BLaER1 (cell line): ENCODE results near the gene CPT1A.

ENCODE experiments used
- H3K27ac ChIP-seq: shearing (Covaris generic); formaldehyde crosslinking; 2 replicates; pipeline ENCODE4 v1.8.1; 2022
- H3K27me3 ChIP-seq: shearing (Covaris generic); formaldehyde crosslinking; 2 replicates; pipeline ENCODE4 v1.8.1; 2022
- H3K36me3 ChIP-seq: shearing (Covaris generic); formaldehyde crosslinking; 2 replicates; pipeline ENCODE4 v1.8.1; 2022
- H3K4me1 ChIP-seq: shearing (Covaris generic); formaldehyde crosslinking; 2 replicates; pipeline ENCODE4 v1.8.1; 2022
- H3K4me2 ChIP-seq: shearing (Covaris generic); formaldehyde crosslinking; 2 replicates; pipeline ENCODE4 v1.8.1; 2022
- H3K4me3 ChIP-seq: shearing (Covaris generic); formaldehyde crosslinking; 2 replicates; pipeline ENCODE4 v1.8.1; 2022
- H3K9ac ChIP-seq: shearing (Covaris generic); formaldehyde crosslinking; 2 replicates; pipeline ENCODE4 v1.8.1; 2022
- H3K9me3 ChIP-seq: shearing (Covaris generic); formaldehyde crosslinking; 2 replicates; pipeline ENCODE4 v1.8.1; 2022
- H4K20me1 ChIP-seq: shearing (Covaris generic); formaldehyde crosslinking; 2 replicates; pipeline ENCODE4 v1.8.1; 2022
- Cebpa-rat ChIP-seq: shearing (Covaris generic); IDR thresholded peaks from 2 replicates; pipeline ENCODE4 v1.8.1; 2022

CPT1A gene

GRCh38 chr11:68751331-68751856 is 90.3 kb downstream of the CPT1A start, which contains the start of gene TESMIN:
Gene TESMIN (minus strand): TSS chr11:68751520. CDS start chr11:68750660, 860 bp downstream.
- peaks cover 62% of the 10 kb centered on the region for H3K4me1 ChIP-seq
- peaks cover 3% of the 10 kb centered on the region; the same call in 1 of the 2 replicates for H3K27me3 ChIP-seq
- H3K4me3 ChIP-seq: peak within 1 kb of the TSS; percentile 65
- peak within 1 kb of the TSS; percentile 60; the same call in 1 of the 2 replicates for H3K9ac ChIP-seq
- peak within 1 kb of the TSS; percentile 82 for H3K4me2 ChIP-seq
- peaks cover 23% of the 10 kb centered on the region for H3K36me3 ChIP-seq
- peak within 1 kb of the TSS; percentile 74 for H3K27ac ChIP-seq
- H4K20me1 ChIP-seq: no peaks in the 10 kb centered on the region
- H3K9me3 ChIP-seq: peaks cover 10% of the 10 kb centered on the region; the same call in 1 of the 2 replicates
- TF ChIP-seq Cebpa-rat: no peak

DNA sequence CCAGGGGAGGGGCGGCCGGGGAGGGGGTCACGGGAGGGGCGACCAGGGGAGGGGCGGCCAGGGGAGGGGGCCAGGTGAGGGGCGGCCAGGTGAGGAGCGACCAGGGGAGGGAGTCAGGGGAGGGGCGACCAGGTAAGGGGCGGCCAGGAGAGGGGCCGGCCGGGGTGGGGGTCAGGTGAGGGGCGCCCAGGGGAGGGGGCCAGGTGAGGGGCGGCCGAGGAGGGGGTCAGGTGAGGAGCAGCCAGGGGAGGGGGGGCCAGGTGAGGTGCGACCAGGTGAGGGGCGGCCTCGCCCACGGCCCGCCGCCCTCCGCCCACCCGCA is 90.8 kb downstream of the CPT1A start:
- peak overlapping the region; percentile 74 for H3K27ac ChIP-seq
- H3K9me3 ChIP-seq: peaks cover 10% of the 10 kb centered on the region; the same call in 1 of the 2 replicates
- peaks cover 3% of the 10 kb centered on the region; the same call in 1 of the 2 replicates for H3K27me3 ChIP-seq
- H3K9ac ChIP-seq: peak overlapping the region; percentile 60; the same call in 1 of the 2 replicates
- TF ChIP-seq Cebpa-rat: no peak
- H3K4me2 ChIP-seq: peak overlapping the region; percentile 73
- H3K4me1 ChIP-seq: peaks cover 62% of the 10 kb centered on the region
- no peaks in the 10 kb centered on the region for H4K20me1 ChIP-seq
- H3K36me3 ChIP-seq: peaks cover 23% of the 10 kb centered on the region
- H3K4me3 ChIP-seq: peak overlapping the region; percentile 65

DNA sequence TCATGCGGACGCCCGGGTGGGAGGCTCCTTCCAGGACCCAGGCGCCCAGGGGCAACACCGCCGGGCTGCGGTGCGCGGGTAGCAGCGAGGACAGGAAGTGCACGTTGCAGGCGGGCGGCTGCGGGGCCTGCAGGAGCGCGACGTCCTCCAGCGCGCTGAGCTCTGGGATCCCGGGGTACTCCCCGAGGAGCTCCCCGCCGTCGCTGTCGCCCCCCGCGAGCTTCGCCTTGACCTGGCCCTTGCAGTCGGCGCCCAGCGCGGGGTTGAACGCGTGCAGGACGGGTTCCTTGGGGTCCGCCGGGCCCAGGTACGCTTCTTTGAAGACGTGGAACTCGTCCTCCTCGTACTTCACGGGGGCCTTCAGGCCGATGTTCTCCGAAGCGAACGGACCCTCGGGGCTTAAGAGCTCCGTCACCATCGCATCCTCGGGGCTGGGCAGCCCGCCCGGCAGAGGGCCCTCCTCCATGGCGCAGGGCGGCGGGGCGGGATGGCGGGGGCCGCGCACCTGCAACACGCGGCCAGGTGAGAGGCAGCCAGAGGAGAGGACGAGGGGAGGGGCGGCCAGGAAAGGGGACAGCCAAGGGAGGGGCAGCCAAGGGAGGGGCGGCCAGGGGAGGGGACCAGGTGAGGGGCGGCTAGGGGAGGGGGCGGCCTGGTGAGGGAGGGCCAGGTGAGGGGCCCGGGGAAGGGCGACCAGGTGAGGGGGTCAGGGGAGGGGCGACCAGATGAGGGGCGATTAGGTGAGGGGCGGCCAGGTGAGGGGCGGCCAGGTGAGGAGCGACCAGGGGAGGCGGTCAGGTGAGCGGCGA is 91.3 kb downstream of the CPT1A start:
- H3K27me3 ChIP-seq: peaks cover 3% of the 10 kb centered on the region; the same call in 1 of the 2 replicates
- TF ChIP-seq Cebpa-rat: no peak
- H3K9me3 ChIP-seq: peaks cover 10% of the 10 kb centered on the region; the same call in 1 of the 2 replicates
- H3K4me1 ChIP-seq: peaks cover 62% of the 10 kb centered on the region
- H3K36me3 ChIP-seq: peaks cover 25% of the 10 kb centered on the region
- 0 out of 2 replicates have a peak overlapping the region, but pooled peaks have one; percentile 6 for H3K9ac ChIP-seq
- no peaks in the 10 kb centered on the region for H4K20me1 ChIP-seq
- H3K27ac ChIP-seq: peak overlapping the region; percentile 15; the same call in 1 of the 2 replicates
- H3K4me2 ChIP-seq: peak overlapping the region; percentile 82
- peak overlapping the region; percentile 52 for H3K4me3 ChIP-seq

GRCh38 chr11:68749229-68750123 is 92.2 kb downstream of the CPT1A start:
- H3K27ac ChIP-seq: peak overlapping the region; percentile 15; the same call in 1 of the 2 replicates
- peaks cover 56% of the 10 kb centered on the region for H3K4me1 ChIP-seq
- H3K36me3 ChIP-seq: peaks cover 30% of the 10 kb centered on the region
- H3K9ac ChIP-seq: 0 out of 2 replicates have a peak overlapping the region, but pooled peaks have one; percentile 6
- H3K4me3 ChIP-seq: peak overlapping the region; percentile 52
- H3K9me3 ChIP-seq: peaks cover 10% of the 10 kb centered on the region; the same call in 1 of the 2 replicates
- TF ChIP-seq Cebpa-rat: no peak
- H4K20me1 ChIP-seq: no peaks in the 10 kb centered on the region
- H3K27me3 ChIP-seq: peaks cover 3% of the 10 kb centered on the region; the same call in 1 of the 2 replicates
- peak overlapping the region; percentile 82 for H3K4me2 ChIP-seq

- peaks cover 32% of the 10 kb centered on the region for H3K36me3 ChIP-seq
- H3K4me1 ChIP-seq: peaks cover 42% of the 10 kb centered on the region
- H3K4me3 ChIP-seq: no peak overlapping the region
- H4K20me1 ChIP-seq: no peaks in the 10 kb centered on the region
- H3K27me3 ChIP-seq: peaks cover 3% of the 10 kb centered on the region; the same call in 1 of the 2 replicates
- no peak overlapping the region for H3K4me2 ChIP-seq
- H3K9me3 ChIP-seq: no peaks in the 10 kb centered on the region
- no peak overlapping the region for H3K27ac ChIP-seq
- no peak overlapping the region for H3K9ac ChIP-seq
- TF ChIP-seq Cebpa-rat: no peak
These were observed 93.7 kb downstream of the CPT1A start for GRCh38 chr11:68748061-68748460.

DNA sequence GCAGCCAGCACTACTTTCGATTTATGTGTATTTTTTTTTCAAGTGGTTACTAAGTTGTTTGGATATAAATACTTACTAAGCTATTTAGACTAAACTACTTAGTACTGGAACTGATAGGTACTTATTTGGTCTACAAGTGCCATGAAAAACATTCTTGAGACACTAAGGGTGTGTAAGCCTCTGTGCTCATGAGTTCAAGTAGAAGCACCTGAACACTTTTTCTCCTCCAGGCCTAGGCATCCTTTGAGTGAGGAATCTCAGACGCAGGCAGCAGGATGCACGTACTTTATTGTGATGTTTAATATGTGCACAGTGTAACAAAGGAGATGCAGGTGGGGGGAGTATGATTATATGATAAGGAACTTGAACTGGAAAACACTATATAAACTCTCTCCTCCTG is 98.2 kb downstream of the CPT1A start:
- H3K4me1 ChIP-seq: peaks cover 17% of the 10 kb centered on the region
- H3K27ac ChIP-seq: no peak overlapping the region
- H3K36me3 ChIP-seq: peaks cover 44% of the 10 kb centered on the region
- no peak overlapping the region for H3K4me3 ChIP-seq
- H3K27me3 ChIP-seq: no peaks in the 10 kb centered on the region
- no peaks in the 10 kb centered on the region for H4K20me1 ChIP-seq
- no peak overlapping the region for H3K9ac ChIP-seq
- no peak overlapping the region for H3K4me2 ChIP-seq
- no peak for TF ChIP-seq Cebpa-rat
- no peaks in the 10 kb centered on the region for H3K9me3 ChIP-seq

DNA sequence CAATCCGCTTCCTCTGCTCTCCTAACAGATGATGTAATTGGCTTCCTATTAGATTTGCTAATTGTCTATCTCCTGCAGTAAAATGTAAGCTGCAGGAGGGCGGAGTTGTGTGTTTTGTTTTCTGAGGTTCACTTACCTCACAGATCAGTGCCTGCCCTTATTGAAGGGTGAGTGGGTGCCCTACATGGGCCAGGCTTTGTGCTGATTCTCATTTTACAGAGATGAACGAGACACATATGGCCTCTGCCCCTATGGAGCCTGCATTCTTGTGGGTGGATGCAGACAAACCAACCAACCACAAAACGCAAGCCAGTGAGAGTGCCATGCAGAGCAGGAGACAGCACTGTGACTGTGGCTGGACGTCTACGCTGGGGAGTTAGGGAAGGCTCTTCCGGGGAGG is 100.3 kb downstream of the CPT1A start:
- H3K4me3 ChIP-seq: no peak overlapping the region
- no peaks in the 10 kb centered on the region for H4K20me1 ChIP-seq
- no peaks in the 10 kb centered on the region for H3K27me3 ChIP-seq
- peaks cover 49% of the 10 kb centered on the region for H3K36me3 ChIP-seq
- H3K9me3 ChIP-seq: no peaks in the 10 kb centered on the region
- H3K9ac ChIP-seq: no peak overlapping the region
- peaks cover 22% of the 10 kb centered on the region for H3K4me1 ChIP-seq
- H3K4me2 ChIP-seq: no peak overlapping the region
- H3K27ac ChIP-seq: no peak overlapping the region
- no peak for TF ChIP-seq Cebpa-rat

DNA sequence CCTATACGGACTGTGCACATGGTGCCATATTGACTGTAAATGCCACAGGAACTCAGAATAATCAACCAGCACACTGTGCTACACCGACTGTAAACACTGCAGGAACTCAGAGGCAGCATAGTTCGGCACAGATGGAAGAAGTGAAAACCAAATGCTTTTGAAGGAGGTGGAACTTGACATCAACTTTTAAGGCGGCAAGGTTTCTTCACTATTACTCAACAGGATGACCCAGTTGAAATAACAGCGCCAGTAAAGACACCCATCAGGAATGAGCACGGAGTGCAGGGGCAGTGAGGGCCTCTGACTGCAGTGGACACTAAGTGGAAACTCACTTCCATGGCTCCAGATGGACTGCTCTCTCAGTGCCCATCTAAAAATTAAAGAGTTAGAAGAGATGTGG is 106.1 kb downstream of the CPT1A start:
- no peak overlapping the region for H3K27ac ChIP-seq
- no peaks in the 10 kb centered on the region for H3K9me3 ChIP-seq
- H3K4me1 ChIP-seq: peaks cover 7% of the 10 kb centered on the region; the same call in 1 of the 2 replicates
- H3K4me3 ChIP-seq: no peak overlapping the region
- H4K20me1 ChIP-seq: no peaks in the 10 kb centered on the region
- no peaks in the 10 kb centered on the region for H3K27me3 ChIP-seq
- H3K9ac ChIP-seq: no peak overlapping the region
- no peak overlapping the region for H3K4me2 ChIP-seq
- TF ChIP-seq Cebpa-rat: no peak
- peaks cover 11% of the 10 kb centered on the region for H3K36me3 ChIP-seq

DNA sequence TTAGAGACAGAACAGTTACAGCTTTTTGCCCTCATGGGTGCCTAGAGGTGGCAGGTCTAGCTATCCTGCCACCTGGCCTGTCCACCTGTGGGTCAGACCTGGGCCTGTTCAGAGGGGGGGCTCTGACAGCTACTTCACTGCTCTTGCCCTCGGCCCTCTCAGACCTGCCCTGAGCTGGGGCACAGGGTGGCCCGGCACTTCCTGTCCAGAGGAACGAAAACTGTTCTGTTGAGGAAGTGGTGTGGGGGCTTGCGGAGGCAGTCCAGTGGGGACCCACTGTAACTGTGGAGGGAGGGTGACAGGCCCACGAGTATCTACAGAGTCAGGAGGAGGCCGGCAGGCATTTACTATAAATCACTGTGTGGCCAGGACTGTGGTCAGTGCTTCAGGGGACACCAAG is 106.6 kb downstream of the CPT1A start:
- Histone ChIP-seq H3K27me3 (no peaks in the 10 kb centered on the region), H3K4me2 (no peak overlapping the region), H3K9me3 (no peaks in the 10 kb centered on the region), H3K9ac (no peak overlapping the region), H3K27ac (no peak overlapping the region), H3K4me3 (no peak overlapping the region), H3K36me3 (peaks cover 11% of the 10 kb centered on the region), H4K20me1 (no peaks in the 10 kb centered on the region), H3K4me1 (peaks cover 7% of the 10 kb centered on the region; the same call in 1 of the 2 replicates)
- TF ChIP-seq Cebpa-rat: no peak
